GM23338 (cell line): Measurements from ENCODE around the gene HDAC10.

Experiments used
- CREB1 ChIP-seq: fragments of 250-450 bp; sonication (Bioruptor Pico); IDR thresholded peaks from 2 replicates; pipeline ENCODE4 v1.5.0; 2020; ENCODE audit warnings: low read depth, mild to moderate bottlenecking, moderate library complexity
- EZH2 ChIP-seq: fragments of 200-600 bp; sonication (generic); IDR thresholded peaks from one replicate; pipeline ENCODE4 v1.8.0; 2017; ENCODE audit warnings: antibody characterized with exemption, mild to moderate bottlenecking, low read depth; ENCODE audit not compliant: unreplicated experiment
- EZH2phosphoT487 ChIP-seq: fragments of 200-600 bp; sonication (generic); IDR thresholded peaks from one replicate; pipeline ENCODE4 v1.8.1; 2018; ENCODE audit warnings: antibody characterized with exemption; ENCODE audit not compliant: unreplicated experiment
- JUNB ChIP-seq: IDR thresholded peaks from one replicate; pipeline ENCODE4 v1.6.1; 2016; ENCODE audit warnings: antibody characterized with exemption; ENCODE audit not compliant: unreplicated experiment
- POLR2AphosphoS5 ChIP-seq: IDR thresholded peaks from 2 replicates; pipeline ENCODE4 v1.6.1; 2016; ENCODE audit warnings: antibody characterized with exemption, low read depth
- STAT1 ChIP-seq: IDR thresholded peaks from one replicate; pipeline ENCODE4 v1.6.1; 2016; ENCODE audit warnings: antibody characterized with exemption; ENCODE audit not compliant: unreplicated experiment
- ZNF114 ChIP-seq: fragments of 250-450 bp; sonication (Bioruptor Pico); IDR thresholded peaks from 2 replicates; pipeline ENCODE4 v1.5.0; 2020; ENCODE audit warnings: mild to moderate bottlenecking, moderate library complexity
- ZNF331 ChIP-seq: fragments of 250-450 bp; sonication (Bioruptor Pico); IDR thresholded peaks from 2 replicates; pipeline ENCODE4 v1.5.0; 2020; ENCODE audit warnings: low read depth, mild to moderate bottlenecking, moderate library complexity
- TF ChIP-seq, protein P1 (sequence below): IDR thresholded peaks from 2 replicates; pipeline ENCODE4 v1.6.1; 2016; ENCODE audit warnings: antibody characterized with exemption
- TF ChIP-seq, protein P2 (sequence below), 2 experiments: fragments of 200-600 bp in 1 of 2; sonication (generic) in 1 of 2; conservative IDR thresholded peaks; 2 replicates each; pipeline versions ENCODE4 v1.5.1 to v1.6.1; 2016 to 2017; ENCODE audit warnings: antibody characterized with exemption in 2 of 2, low read depth in 2 of 2, mild to moderate bottlenecking in 2 of 2, moderate library complexity in 1 of 2
- TF ChIP-seq, protein P3 (sequence below): IDR thresholded peaks from one replicate; pipeline ENCODE4 v1.6.1; 2018; ENCODE audit warnings: antibody characterized with exemption; ENCODE audit not compliant: unreplicated experiment
- TF ChIP-seq, protein P4 (sequence below): fragments of 250-450 bp; sonication (Bioruptor Pico); IDR thresholded peaks from 2 replicates; pipeline ENCODE4 v1.5.0; 2020; ENCODE audit warnings: mild to moderate bottlenecking, moderate library complexity

DNA sequence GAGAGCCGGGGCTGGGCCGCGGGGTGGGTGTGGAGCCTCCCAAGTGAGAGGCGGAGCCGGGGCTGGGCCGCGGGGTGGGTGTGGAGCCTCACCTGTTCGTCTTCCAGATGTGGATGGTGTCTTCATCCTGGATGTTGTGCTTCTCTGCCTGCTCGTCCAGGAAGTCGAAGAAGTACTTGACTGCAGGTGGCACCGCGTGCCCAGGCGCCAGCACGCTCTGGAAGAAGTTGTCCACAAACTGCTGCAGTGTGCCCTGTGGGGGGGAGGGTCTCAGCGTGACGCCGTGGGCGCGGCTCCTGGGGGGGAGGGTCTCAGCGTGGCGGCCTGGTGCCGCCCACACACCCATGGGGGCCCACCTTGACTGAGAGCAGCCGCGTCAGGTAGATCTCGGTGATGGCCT lies 26.7 kb upstream of the HDAC10 start:
- TF ChIP-seq, protein P1, sequence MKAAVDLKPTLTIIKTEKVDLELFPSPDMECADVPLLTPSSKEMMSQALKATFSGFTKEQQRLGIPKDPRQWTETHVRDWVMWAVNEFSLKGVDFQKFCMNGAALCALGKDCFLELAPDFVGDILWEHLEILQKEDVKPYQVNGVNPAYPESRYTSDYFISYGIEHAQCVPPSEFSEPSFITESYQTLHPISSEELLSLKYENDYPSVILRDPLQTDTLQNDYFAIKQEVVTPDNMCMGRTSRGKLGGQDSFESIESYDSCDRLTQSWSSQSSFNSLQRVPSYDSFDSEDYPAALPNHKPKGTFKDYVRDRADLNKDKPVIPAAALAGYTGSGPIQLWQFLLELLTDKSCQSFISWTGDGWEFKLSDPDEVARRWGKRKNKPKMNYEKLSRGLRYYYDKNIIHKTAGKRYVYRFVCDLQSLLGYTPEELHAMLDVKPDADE: no peak
- TF ChIP-seq POLR2AphosphoS5 (no peak), EZH2 (no peak), EZH2phosphoT487 (no peak), ZNF331 (CRISPR knock-in tag) (no peak), CREB1 (CRISPR knock-in tag) (no peak), ZNF114 (CRISPR knock-in tag) (no peak), JUNB (no peak), STAT1 (no peak)
- TF ChIP-seq, protein P2, sequence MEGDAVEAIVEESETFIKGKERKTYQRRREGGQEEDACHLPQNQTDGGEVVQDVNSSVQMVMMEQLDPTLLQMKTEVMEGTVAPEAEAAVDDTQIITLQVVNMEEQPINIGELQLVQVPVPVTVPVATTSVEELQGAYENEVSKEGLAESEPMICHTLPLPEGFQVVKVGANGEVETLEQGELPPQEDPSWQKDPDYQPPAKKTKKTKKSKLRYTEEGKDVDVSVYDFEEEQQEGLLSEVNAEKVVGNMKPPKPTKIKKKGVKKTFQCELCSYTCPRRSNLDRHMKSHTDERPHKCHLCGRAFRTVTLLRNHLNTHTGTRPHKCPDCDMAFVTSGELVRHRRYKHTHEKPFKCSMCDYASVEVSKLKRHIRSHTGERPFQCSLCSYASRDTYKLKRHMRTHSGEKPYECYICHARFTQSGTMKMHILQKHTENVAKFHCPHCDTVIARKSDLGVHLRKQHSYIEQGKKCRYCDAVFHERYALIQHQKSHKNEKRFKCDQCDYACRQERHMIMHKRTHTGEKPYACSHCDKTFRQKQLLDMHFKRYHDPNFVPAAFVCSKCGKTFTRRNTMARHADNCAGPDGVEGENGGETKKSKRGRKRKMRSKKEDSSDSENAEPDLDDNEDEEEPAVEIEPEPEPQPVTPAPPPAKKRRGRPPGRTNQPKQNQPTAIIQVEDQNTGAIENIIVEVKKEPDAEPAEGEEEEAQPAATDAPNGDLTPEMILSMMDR (conservative IDR thresholded peaks at IDR 0.05; ENCODE audit: low read depth in 2 of 2): no peak
- TF ChIP-seq, protein P3, sequence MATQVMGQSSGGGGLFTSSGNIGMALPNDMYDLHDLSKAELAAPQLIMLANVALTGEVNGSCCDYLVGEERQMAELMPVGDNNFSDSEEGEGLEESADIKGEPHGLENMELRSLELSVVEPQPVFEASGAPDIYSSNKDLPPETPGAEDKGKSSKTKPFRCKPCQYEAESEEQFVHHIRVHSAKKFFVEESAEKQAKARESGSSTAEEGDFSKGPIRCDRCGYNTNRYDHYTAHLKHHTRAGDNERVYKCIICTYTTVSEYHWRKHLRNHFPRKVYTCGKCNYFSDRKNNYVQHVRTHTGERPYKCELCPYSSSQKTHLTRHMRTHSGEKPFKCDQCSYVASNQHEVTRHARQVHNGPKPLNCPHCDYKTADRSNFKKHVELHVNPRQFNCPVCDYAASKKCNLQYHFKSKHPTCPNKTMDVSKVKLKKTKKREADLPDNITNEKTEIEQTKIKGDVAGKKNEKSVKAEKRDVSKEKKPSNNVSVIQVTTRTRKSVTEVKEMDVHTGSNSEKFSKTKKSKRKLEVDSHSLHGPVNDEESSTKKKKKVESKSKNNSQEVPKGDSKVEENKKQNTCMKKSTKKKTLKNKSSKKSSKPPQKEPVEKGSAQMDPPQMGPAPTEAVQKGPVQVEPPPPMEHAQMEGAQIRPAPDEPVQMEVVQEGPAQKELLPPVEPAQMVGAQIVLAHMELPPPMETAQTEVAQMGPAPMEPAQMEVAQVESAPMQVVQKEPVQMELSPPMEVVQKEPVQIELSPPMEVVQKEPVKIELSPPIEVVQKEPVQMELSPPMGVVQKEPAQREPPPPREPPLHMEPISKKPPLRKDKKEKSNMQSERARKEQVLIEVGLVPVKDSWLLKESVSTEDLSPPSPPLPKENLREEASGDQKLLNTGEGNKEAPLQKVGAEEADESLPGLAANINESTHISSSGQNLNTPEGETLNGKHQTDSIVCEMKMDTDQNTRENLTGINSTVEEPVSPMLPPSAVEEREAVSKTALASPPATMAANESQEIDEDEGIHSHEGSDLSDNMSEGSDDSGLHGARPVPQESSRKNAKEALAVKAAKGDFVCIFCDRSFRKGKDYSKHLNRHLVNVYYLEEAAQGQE: no peak
- TF ChIP-seq, protein P4, sequence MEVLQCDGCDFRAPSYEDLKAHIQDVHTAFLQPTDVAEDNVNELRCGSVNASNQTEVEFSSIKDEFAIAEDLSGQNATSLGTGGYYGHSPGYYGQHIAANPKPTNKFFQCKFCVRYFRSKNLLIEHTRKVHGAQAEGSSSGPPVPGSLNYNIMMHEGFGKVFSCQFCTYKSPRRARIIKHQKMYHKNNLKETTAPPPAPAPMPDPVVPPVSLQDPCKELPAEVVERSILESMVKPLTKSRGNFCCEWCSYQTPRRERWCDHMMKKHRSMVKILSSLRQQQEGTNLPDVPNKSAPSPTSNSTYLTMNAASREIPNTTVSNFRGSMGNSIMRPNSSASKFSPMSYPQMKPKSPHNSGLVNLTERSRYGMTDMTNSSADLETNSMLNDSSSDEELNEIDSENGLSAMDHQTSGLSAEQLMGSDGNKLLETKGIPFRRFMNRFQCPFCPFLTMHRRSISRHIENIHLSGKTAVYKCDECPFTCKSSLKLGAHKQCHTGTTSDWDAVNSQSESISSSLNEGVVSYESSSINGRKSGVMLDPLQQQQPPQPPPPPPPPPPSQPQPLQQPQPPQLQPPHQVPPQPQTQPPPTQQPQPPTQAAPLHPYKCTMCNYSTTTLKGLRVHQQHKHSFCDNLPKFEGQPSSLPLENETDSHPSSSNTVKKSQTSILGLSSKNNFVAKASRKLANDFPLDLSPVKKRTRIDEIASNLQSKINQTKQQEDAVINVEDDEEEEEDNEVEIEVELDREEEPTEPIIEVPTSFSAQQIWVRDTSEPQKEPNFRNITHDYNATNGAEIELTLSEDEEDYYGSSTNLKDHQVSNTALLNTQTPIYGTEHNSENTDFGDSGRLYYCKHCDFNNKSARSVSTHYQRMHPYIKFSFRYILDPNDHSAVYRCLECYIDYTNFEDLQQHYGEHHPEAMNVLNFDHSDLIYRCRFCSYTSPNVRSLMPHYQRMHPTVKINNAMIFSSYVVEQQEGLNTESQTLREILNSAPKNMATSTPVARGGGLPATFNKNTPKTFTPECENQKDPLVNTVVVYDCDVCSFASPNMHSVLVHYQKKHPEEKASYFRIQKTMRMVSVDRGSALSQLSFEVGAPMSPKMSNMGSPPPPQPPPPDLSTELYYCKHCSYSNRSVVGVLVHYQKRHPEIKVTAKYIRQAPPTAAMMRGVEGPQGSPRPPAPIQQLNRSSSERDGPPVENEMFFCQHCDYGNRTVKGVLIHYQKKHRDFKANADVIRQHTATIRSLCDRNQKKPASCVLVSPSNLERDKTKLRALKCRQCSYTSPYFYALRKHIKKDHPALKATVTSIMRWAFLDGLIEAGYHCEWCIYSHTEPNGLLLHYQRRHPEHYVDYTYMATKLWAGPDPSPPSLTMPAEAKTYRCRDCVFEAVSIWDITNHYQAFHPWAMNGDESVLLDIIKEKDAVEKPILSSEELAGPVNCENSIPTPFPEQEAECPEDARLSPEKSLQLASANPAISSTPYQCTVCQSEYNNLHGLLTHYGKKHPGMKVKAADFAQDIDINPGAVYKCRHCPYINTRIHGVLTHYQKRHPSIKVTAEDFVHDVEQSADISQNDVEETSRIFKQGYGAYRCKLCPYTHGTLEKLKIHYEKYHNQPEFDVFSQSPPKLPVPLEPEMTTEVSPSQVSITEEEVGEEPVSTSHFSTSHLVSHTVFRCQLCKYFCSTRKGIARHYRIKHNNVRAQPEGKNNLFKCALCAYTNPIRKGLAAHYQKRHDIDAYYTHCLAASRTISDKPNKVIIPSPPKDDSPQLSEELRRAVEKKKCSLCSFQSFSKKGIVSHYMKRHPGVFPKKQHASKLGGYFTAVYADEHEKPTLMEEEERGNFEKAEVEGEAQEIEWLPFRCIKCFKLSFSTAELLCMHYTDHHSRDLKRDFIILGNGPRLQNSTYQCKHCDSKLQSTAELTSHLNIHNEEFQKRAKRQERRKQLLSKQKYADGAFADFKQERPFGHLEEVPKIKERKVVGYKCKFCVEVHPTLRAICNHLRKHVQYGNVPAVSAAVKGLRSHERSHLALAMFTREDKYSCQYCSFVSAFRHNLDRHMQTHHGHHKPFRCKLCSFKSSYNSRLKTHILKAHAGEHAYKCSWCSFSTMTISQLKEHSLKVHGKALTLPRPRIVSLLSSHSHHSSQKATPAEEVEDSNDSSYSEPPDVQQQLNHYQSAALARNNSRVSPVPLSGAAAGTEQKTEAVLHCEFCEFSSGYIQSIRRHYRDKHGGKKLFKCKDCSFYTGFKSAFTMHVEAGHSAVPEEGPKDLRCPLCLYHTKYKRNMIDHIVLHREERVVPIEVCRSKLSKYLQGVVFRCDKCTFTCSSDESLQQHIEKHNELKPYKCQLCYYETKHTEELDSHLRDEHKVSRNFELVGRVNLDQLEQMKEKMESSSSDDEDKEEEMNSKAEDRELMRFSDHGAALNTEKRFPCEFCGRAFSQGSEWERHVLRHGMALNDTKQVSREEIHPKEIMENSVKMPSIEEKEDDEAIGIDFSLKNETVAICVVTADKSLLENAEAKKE: no peak
